HCT116 (cell line): Measurements from ENCODE around the gene TMEM201. TPM values are rescaled to one million over a fixed set of nuclear protein-coding genes. Genes with fewer than 3 reads are reported as not detected.

Experiments
- ATAC-seq: fragments of 200-7000 bp; cut with Tn5 transposase; 2 replicates; pipeline ENCODE4 v1.9.1; 2020; ENCODE audit warnings: mild to moderate bottlenecking, moderate library complexity
- BruUV-seq: library from RNA; stranded (reverse); fragments of 400-500 nt; replicated peaks from 2 replicates; lab custom pipeline; 2021; lab: Mats Ljungman, UMichigan
- CTCF ChIA-PET: fragments of 300-600 bp; sonication (Branson Sonifier 250); formaldehyde crosslinking; loops from one replicate; lab custom pipeline; 2021; ENCODE audit warnings: antibody characterized with exemption; lab: Charles Lee
- POLR2A ChIA-PET: fragments of 300-600, 350-600 bp; sonication (Branson Sonifier 250); formaldehyde crosslinking; loops from one replicate; lab custom pipeline; 2021; ENCODE audit warnings: antibody characterized with exemption; lab: Charles Lee
- RAD21 ChIA-PET, 2 experiments: fragments of 300-600 bp; sonication (Branson Sonifier 250); formaldehyde crosslinking; loops; one replicate each; lab custom pipeline; 2023; ENCODE audit warnings: low total read pairs in 2 of 2; ENCODE audit not compliant: uncharacterized antibody in 2 of 2, unreplicated experiment in 2 of 2, low non-redundant PET in 1 of 2; lab: Charles Lee
- DNase-seq: peaks from one replicate; pipeline ENCODE4 v3.0.0-alpha.2; 2010; ENCODE audit warnings: low read depth, low spot score
- H2AFZ ChIP-seq: fragments of 200-600 bp; shearing (Covaris generic), sonication (generic); 2 replicates; pipeline ENCODE4 v1.6.1; 2017; ENCODE audit warnings: low read depth, mixed run types, mixed read lengths, antibody characterized with exemption, low read length; ENCODE audit not compliant: poor library complexity, severe bottlenecking
- H3K27ac ChIP-seq: 2 replicates; pipeline ENCODE4 v1.5.1; 2012; ENCODE audit warnings: low read depth, low read length
- H3K27me3 ChIP-seq: fragments of 200-600 bp; sonication (generic); 2 replicates; pipeline ENCODE4 v1.6.1; 2016; ENCODE audit warnings: mixed run types, low read length, mixed read lengths; ENCODE audit not compliant: insufficient read depth
- H3K36me3 ChIP-seq, 2 experiments: fragments of 200-500 bp in 1 of 2; fragments of 200-600 bp in 1 of 2; sonication (Bioruptor generic) in 1 of 2; sonication (generic) in 1 of 2; 2 replicates each; pipeline versions ENCODE4 v1.5.1 to v1.6.1; 2014 to 2016; ENCODE audit warnings: low read length in 2 of 2, inconsistent platforms in 1 of 2, mixed read lengths in 1 of 2, mixed run types in 1 of 2; ENCODE audit not compliant: insufficient read depth in 2 of 2, control insufficient read depth in 1 of 2
- H3K4me1 ChIP-seq, 2 experiments: fragments of 200-600 bp in 1 of 2; sonication (generic) in 1 of 2; 2 replicates each; pipeline versions ENCODE4 v1.5.1 to v1.6.1; 2012 to 2017; ENCODE audit warnings: low read length in 2 of 2, inconsistent platforms in 1 of 2, mild to moderate bottlenecking in 1 of 2, mixed read lengths in 1 of 2, mixed run types in 1 of 2, moderate library complexity in 1 of 2; ENCODE audit not compliant: insufficient read depth in 2 of 2, control insufficient read depth in 1 of 2
- H3K4me2 ChIP-seq: fragments of 200-600 bp; sonication (generic); 2 replicates; pipeline ENCODE4 v1.6.1; 2017; ENCODE audit warnings: mixed run types, low read length, mixed read lengths
- H3K4me3 ChIP-seq, 2 experiments: fragments of 200-600 bp in 1 of 2; sonication (generic) in 1 of 2; replicated peaks in 1 of 2; 2 replicates each; pipeline ENCODE4 v1.5.1; 2011 to 2016; ENCODE audit warnings: low read length in 2 of 2, control low read depth in 1 of 2, low read depth in 1 of 2, mild to moderate bottlenecking in 1 of 2, mixed read lengths in 1 of 2, mixed run types in 1 of 2
- H3K79me2 ChIP-seq: fragments of 200-600 bp; sonication (generic); 2 replicates; pipeline ENCODE4 v1.6.1; 2017; ENCODE audit warnings: mild to moderate bottlenecking, mixed run types, low read length, moderate library complexity, mixed read lengths; ENCODE audit not compliant: insufficient read depth
- H3K9ac ChIP-seq: fragments of 200-600 bp; sonication (generic); 2 replicates; pipeline ENCODE4 v1.6.1; 2016; ENCODE audit warnings: low read length, mixed read lengths
- H3K9me2 ChIP-seq: fragments of 200-600 bp; sonication (generic), shearing (Covaris generic); 2 replicates; pipeline ENCODE4 v1.6.1; 2017; ENCODE audit warnings: mixed run types, mild to moderate bottlenecking, moderate library complexity; ENCODE audit not compliant: insufficient read depth
- H3K9me3 ChIP-seq, 2 experiments: fragments of 200-500 bp in 1 of 2; fragments of 200-600 bp in 1 of 2; sonication (Bioruptor generic) in 1 of 2; sonication (generic) in 1 of 2; 2 replicates each; pipeline ENCODE4 v1.6.1; 2014 to 2017; ENCODE audit warnings: low read length in 2 of 2, mixed read lengths in 2 of 2, inconsistent platforms in 1 of 2, low read depth in 1 of 2, mild to moderate bottlenecking in 1 of 2, mixed run types in 1 of 2, moderate library complexity in 1 of 2; ENCODE audit not compliant: control insufficient read depth in 1 of 2, insufficient read depth in 1 of 2
- H4K20me1 ChIP-seq: fragments of 200-600 bp; sonication (generic), shearing (Covaris generic); 2 replicates; pipeline ENCODE4 v1.6.1; 2017; ENCODE audit warnings: mixed run types, mild to moderate bottlenecking, moderate library complexity; ENCODE audit not compliant: insufficient read depth
- ATF3 ChIP-seq: IDR thresholded peaks from 2 replicates; pipeline ENCODE4 v1.6.1; 2012
- EZH2 ChIP-seq: fragments of 200-600 bp; sonication (generic); IDR thresholded peaks from 2 replicates; pipeline ENCODE4 v1.6.1; 2017; ENCODE audit warnings: antibody characterized with exemption, mixed run types
- EZH2phosphoT487 ChIP-seq: fragments of 200-600 bp; IDR thresholded peaks from 2 replicates; pipeline ENCODE4 v1.6.1; 2018; ENCODE audit warnings: antibody characterized with exemption, borderline replicate concordance
- JUND ChIP-seq: IDR thresholded peaks from 2 replicates; pipeline ENCODE4 v1.6.1; 2012
- POLR2A ChIP-seq: IDR thresholded peaks from 2 replicates; pipeline ENCODE4 v1.7.0; 2011; ENCODE audit warnings: borderline replicate concordance; ENCODE audit not compliant: insufficient read depth, insufficient read length; ENCODE audit errors: extremely low read depth
- POLR2AphosphoS5 ChIP-seq: IDR thresholded peaks from 2 replicates; pipeline ENCODE4 v1.6.1; 2011; ENCODE audit warnings: mild to moderate bottlenecking, low read depth, low read length, moderate library complexity
- RAD21 ChIP-seq: IDR thresholded peaks from 2 replicates; pipeline ENCODE4 v1.6.1; 2012; ENCODE audit warnings: low read depth, mild to moderate bottlenecking
- REST ChIP-seq: IDR thresholded peaks from 2 replicates; pipeline ENCODE4 v1.6.1; 2012; ENCODE audit warnings: low read depth
- SIN3A ChIP-seq: IDR thresholded peaks from 2 replicates; pipeline ENCODE4 v1.6.1; 2012; ENCODE audit warnings: low read depth
- SP1 ChIP-seq: IDR thresholded peaks from 2 replicates; pipeline ENCODE4 v1.6.1; 2012; ENCODE audit warnings: low read depth
- TCF7L2 ChIP-seq: IDR thresholded peaks from 2 replicates; pipeline ENCODE4 v1.7.0; 2011; ENCODE audit warnings: borderline replicate concordance, inconsistent platforms; ENCODE audit not compliant: insufficient read depth, insufficient read length; ENCODE audit errors: extremely low read depth
- ZBTB33 ChIP-seq: IDR thresholded peaks from 2 replicates; pipeline ENCODE4 v1.6.1; 2011; ENCODE audit warnings: mild to moderate bottlenecking, low read length, moderate library complexity; ENCODE audit not compliant: insufficient replicate concordance; ENCODE audit errors: extremely low read depth
- ZNF274 ChIP-seq: fragments of 200-500 bp; sonication (Bioruptor generic); IDR thresholded peaks from 2 replicates; pipeline ENCODE4 v1.6.1; 2014; ENCODE audit warnings: mild to moderate bottlenecking, low read depth, low read length, inconsistent platforms
- intact Hi-C: fragments of 100-400 bp; cut with micrococcal nuclease; formaldehyde crosslinking; loops from 2 replicates; pipeline ENCODE4 v1.10.0; 2022
- total RNA-seq: library from RNA; stranded (reverse); gene quantifications from one replicate; pipeline ENCODE4 v1.2.1, GENCODE V29; 2021; ENCODE audit not compliant: unreplicated experiment

The TMEM201 gene
- total RNA-seq, 1 experiment from 2014 or later, result 27.6 TPM

DNA sequence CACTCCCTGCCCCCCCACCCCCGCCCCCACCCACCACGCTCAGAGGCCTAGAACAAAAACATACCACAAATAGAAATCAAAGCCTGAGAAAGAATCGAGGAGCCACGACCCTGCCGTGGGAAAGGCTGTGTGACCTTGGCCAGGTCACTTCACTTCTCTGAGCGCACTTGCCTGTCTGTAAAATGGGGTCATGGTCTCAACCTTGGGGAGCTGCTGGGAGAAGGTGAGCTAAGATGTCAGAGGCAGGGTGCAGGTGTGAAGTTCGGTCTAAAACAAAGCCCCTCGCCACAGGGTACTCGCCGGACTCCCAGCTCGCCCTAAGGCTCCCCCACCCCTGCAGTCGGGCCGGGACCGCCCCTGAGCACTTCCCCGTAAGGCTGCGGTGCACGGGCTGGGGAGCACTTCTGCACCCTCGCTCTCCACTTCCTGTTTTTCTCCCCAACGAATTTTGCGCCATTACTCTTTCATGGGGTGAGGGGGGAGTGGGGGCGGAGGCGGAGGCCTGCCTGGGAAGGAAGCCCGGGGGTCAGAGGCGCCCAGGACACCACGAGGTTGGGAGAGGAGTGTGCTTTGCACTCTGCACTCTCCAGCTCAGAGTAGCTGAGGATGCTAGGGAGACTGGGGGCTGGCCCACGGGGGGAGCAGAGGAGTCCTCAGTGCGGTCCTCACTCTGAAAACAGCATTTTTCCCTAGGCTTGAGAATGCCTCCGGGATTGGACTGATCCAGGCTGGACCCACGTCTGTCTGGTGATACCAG lies 40.9 kb downstream of the TMEM201 start:
- ATAC-seq (no peak), DNase-seq (no peak)
- Histone ChIP-seq H3K4me2 (no peak overlapping the region), H3K79me2 (no peaks in the 10 kb centered on the region), H3K4me3 (no peak overlapping the region), H3K36me3 (no peaks in the 10 kb centered on the region), H3K9ac (no peak overlapping the region), H3K4me1 (peaks cover 0 to 17% of the 10 kb centered on the region in 2 experiments; a peak in 2 of 4 replicates), H4K20me1 (no peaks in the 10 kb centered on the region), H3K27me3 (no peaks in the 10 kb centered on the region), H3K9me2 (no peaks in the 10 kb centered on the region), H2AFZ (no peak overlapping the region), H3K9me3 (no peaks in the 10 kb centered on the region), H3K27ac (no peak overlapping the region)
- BruUV-seq, result no TSS peak
- TF ChIP-seq EZH2phosphoT487 (no peak), SIN3A (no peak), REST (no peak), POLR2AphosphoS5 (no peak), ZBTB33 (no peak), RAD21 (no peak), POLR2A (no peak), ATF3 (no peak), JUND (no peak), TCF7L2 (no peak), EZH2 (no peak), ZNF274 (no peak), SP1 (no peak)
- intact Hi-C loops, result loop anchor here (5.0 kb wide), 2 partner anchors 58 to 798 kb away; no protein-coding TSS in a partner anchor
- ChIA-PET RAD21 (no interaction called here), POLR2A (no interaction called here), CTCF (no interaction called here)
